ENCODE measurements around the gene GYS1.

- no peak for TF ChIP-seq GATA2 (IDR thresholded peaks at IDR 0.05; ENCODE audit: low read depth, low read length)
- TF ChIP-seq GATA3 (IDR thresholded peaks at IDR 0.05; ENCODE audit: low read depth, low read length), result no peak
Measured at GRCh38 chr19:48999481-49000325, 6.6 kb upstream of the GYS1 start.

Measured in SH-SY5Y (cell line).